H1 (cell line): ENCODE results near the gene ODAD3.

Source experiments
- CEBPB ChIP-seq: IDR thresholded peaks from 2 replicates; pipeline ENCODE4 v1.6.1; 2012; ENCODE audit warnings: low read depth, low read length
- CHD1 ChIP-seq: IDR thresholded peaks from 2 replicates; pipeline ENCODE4 v1.6.1; 2012; ENCODE audit warnings: low read depth, low read length, improper control_type of control experiment
- CHD7 ChIP-seq: fragments of 300-600 bp; sonication (generic); IDR thresholded peaks from 2 replicates; pipeline ENCODE4 v1.7.1; 2012; ENCODE audit warnings: low read length, moderate library complexity, mild to moderate bottlenecking, inconsistent platforms; ENCODE audit not compliant: insufficient replicate concordance
- CTCF ChIP-seq, 3 experiments: IDR thresholded peaks; 1 replicate in 2 of 3; 2 replicates in 1 of 3; pipeline versions ENCODE4 v1.5.1 to v1.6.1; 2011; ENCODE audit warnings: low read length in 3 of 3, mild to moderate bottlenecking in 3 of 3, inconsistent platforms in 2 of 3, low read depth in 1 of 3, moderate library complexity in 1 of 3; ENCODE audit not compliant: insufficient read depth in 1 of 3; ENCODE audit errors: control extremely low read depth in 1 of 3
- EP300 ChIP-seq, 2 experiments: IDR thresholded peaks; 1 replicate in 1 of 2; 2 replicates in 1 of 2; pipeline ENCODE4 v1.6.1; 2011 to 2012; ENCODE audit warnings: low read depth in 2 of 2, low read length in 2 of 2, mild to moderate bottlenecking in 2 of 2, borderline replicate concordance in 1 of 2, inconsistent platforms in 1 of 2, moderate library complexity in 1 of 2
- PHF8 ChIP-seq: fragments of 200-600 bp; sonication (generic); conservative IDR thresholded peaks from 2 replicates; pipeline ENCODE4 v1.7.1; 2012; ENCODE audit warnings: low read depth, mild to moderate bottlenecking, inconsistent platforms, low read length, moderate library complexity
- POLR2A ChIP-seq, 2 experiments: IDR thresholded peaks; 1 replicate in 1 of 2; 2 replicates in 1 of 2; pipeline ENCODE4 v1.6.1; 2011; ENCODE audit warnings: low read depth in 2 of 2, low read length in 2 of 2, mild to moderate bottlenecking in 2 of 2; ENCODE audit errors: control extremely low read depth in 1 of 2
- RAD21 ChIP-seq, 2 experiments: IDR thresholded peaks in 1 of 2; conservative IDR thresholded peaks in 1 of 2; 2 replicates each; pipeline ENCODE4 v1.6.1; 2011; ENCODE audit warnings: low read depth in 2 of 2, low read length in 2 of 2, improper control_type of control experiment in 1 of 2, inconsistent platforms in 1 of 2, mild to moderate bottlenecking in 1 of 2, moderate library complexity in 1 of 2
- RXRA ChIP-seq: IDR thresholded peaks from 2 replicates; pipeline ENCODE4 v1.6.1; 2011; ENCODE audit warnings: low read depth, mild to moderate bottlenecking, low read length, moderate library complexity; ENCODE audit not compliant: insufficient read depth
- SP1 ChIP-seq: IDR thresholded peaks from 2 replicates; pipeline ENCODE4 v1.6.1; 2011; ENCODE audit warnings: low read depth, low read length

GRCh38 chr19:11418549-11419506 is 16.1 kb downstream of the ODAD3 start, which contains the start of gene RGL3:
- TF ChIP-seq CHD1 (no peak), RAD21 (IDR thresholded peaks at IDR 0.05 in 1 of 2, conservative IDR thresholded peaks at IDR 0.05 in 1 of 2; ENCODE audit: low read depth in 2 of 2, low read length in 2 of 2) (no peak; a peak in 1 of 4 replicates), CEBPB (no peak), RXRA (no peak), CTCF (IDR thresholded peaks at IDR 0.05; ENCODE audit: control extremely low read depth in 1 of 3, insufficient read depth in 1 of 3, low read depth in 1 of 3, low read length in 3 of 3) (no peak; a peak in 1 of 4 replicates), CHD7 (no peak), EP300 (IDR thresholded peaks at IDR 0.05; ENCODE audit: borderline replicate concordance in 1 of 2, low read depth in 2 of 2, low read length in 2 of 2) (no peak), POLR2A (IDR thresholded peaks at IDR 0.05; ENCODE audit: control extremely low read depth in 1 of 2, low read depth in 2 of 2, low read length in 2 of 2) (0 out of 3 replicates have a peak, but pooled peaks of 1 of the 2 experiments have one; percentile 41), SP1 (no peak), PHF8 (peak; percentile 42; the same call in 1 of the 2 replicates)
